ENCODE measurements around the gene PLPP2.

PLPP2 gene

DNA sequence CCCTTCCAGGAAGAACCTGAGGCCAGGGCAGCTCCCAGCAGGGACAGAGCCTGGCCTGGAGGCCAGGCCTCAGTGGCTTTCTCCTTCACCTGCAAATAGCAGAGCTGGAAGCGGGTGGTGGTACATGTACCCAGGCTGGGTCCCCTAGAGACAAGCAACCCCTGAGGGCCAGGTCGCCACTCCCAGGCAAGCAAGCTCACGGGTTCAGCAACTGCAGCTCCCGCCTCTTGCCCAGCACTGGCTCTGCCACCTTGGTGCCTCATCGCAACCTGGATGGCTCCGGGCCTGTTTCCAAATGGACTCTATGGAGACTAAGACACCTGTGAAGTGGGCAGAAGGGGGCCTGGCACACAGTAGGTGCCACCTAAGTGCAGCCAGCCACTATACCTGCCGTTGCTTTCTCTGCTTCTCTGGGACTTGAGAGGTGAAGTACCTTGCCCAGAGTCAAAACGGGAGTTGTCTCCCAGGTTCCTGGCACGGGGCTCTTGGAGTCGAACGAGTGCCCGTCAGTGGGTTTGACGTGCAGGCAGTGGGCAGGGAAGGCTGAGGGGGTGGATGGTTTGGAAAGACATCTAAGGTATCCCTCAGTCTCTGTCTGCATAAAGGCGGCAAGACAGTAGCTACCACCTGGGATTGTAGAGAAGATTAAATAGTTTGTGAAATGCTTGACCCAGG, 2.4 kb upstream of the PLPP2 start:
- no peak for DNase-seq (ENCODE audit: low read depth in 2 of 2)

DNA sequence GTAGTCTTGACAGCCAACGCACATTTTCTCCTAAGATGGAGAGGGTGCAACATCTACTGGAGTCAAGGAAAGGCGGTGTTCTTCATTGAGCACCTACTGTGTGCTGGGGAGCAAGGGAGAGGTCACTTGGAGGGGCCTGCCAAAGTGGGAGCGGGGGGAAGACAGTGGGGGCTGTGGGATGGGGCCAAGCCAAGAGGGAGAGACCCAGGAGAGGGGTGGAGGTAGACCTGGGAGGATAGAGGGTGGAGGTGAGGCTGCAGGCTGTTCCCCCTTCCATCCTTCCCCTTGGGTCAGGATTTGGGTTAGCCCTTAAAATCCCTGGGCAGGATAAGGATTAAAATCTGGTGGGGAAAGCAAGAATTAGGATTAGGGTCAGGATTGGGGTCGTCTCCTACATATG, 1.7 kb upstream of the PLPP2 start:
- no peak for DNase-seq (ENCODE audit: low read depth in 2 of 2)

DNA sequence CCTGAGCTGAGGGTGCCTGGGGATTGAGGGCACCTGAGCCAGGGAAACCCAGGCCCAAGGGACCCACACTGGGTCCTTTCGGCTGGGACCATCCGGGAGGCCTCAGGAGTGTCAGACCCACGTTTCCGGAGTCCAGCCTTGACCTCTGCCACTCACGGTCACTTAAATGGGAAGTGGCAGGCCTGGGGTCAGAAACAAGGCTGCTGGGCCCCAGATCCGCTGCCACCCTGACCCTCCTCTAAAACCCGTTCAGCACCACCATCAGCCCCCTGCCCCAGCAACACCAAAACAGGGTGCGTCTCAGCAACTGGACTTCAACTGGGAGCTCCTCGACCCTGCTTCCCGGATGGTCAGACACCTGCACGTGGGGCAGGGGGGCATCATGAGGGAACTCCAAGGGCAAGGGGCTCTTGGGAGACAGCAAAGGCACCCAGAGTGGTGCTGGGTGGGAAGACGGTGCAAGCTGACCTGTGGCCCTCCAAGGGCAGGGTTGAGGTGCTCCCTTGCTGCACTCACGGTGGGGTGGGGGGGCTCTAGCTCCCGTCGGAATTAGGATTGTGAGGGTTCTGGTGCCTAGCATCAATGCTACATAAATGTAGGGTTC, 1.2 kb upstream of the PLPP2 start:
- no peak for DNase-seq (ENCODE audit: low read depth in 2 of 2)

DNA sequence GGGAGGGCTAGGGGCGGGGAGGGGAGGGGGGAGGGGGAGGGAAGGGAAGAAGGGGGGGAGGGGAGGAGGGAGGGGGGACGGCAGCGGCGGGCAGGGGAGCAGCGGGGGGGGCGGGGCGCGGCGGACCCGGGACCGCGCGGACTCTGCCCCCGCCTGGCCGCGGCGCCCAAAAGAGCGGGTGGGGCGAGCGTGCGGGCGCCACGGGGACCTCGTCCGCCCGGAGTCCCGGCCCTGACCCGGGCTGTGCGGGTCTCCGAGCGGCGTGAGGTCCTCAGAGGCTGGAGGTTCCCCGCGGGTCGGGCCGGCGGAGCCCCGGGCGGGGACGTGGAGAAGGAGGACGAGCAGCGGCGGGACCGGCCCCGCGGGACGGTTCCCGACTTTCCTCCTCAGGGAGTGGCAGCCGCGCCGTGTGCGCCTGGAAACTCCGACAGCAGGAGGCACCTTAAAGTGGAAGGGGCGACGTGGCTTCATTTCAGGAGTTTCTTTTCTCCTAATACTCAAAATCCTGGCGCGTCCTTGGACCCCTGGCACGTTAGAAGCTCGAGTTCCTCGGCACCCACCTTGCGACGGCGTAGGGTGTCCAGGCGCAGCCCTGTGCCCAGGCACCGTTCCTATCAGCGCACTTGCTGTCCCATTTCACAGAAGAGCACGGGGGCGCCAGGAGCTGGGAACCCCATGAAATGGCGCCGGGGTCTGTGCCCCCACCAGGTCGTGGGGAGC, 518 bp upstream of the PLPP2 start:
- DNase-seq (ENCODE audit: low read depth in 2 of 2) = no peak

DNA sequence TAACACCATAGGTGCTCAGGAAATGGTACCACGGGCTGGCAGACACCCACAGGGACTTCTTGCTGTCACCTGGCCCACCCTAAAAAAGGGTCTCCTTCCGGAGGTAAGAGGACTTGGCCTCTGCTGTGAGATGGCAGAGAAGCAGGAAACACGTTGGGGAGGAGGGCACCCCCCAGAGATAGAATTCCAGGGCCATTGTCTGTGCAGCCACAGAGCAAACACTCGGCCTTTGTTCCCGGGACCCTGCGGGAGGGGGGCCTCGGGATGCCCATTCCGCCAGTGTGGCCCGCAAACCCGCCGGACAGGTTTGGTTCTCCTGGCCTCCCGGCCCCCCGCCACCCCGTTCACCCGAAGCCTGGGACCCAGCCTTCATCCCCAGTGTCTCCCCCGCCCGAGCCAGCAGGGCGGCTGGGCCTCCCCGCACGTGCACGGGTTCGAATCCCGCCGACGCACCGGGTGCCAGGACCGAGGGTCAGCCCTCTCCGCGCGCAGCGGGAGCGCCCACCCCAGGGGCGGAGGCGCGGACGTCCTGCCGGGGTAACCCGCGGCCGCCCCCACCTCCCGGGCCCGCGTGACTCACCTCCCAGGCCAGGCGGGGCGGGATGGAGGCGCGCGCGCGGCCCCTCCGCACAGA, 714 bp downstream of the PLPP2 start:
- no peak for DNase-seq (ENCODE audit: low read depth in 2 of 2)

DNA sequence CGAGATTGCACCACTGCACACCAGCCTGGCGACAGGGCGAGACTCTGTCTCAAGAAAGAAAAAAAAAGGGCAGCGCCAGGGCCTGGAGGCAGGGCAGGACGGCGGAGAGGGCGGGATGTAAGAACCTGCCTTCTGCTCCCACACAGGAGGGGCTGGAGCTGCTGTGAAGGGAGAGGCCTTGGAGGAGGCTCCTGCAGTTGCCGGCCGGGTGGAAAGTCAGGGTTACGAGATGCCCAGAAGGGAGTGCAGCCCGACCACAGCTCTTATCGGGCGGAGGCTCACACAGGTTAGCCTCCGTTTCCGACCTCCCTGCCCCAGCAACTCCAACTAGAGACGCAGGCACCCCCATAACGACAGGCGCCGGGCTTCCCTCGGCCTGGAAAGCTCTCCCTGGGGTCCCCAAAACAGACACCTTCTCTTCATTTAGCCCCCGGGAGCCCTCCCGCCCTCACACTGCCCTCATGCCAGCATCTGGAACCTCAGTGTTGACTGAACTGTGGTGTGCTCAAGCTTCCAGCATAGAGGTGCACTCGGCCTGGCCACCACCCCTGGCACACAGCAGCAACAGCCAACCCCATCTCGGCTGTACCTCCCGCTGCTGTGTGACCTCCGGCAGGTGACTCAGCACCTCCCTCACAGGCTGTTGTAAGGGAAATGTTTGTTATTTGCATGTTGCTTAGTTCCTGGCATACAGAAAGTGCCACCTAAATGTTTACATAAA, 1.4 kb downstream of the PLPP2 start:
- DNase-seq (ENCODE audit: low read depth in 2 of 2) = no peak

DNA sequence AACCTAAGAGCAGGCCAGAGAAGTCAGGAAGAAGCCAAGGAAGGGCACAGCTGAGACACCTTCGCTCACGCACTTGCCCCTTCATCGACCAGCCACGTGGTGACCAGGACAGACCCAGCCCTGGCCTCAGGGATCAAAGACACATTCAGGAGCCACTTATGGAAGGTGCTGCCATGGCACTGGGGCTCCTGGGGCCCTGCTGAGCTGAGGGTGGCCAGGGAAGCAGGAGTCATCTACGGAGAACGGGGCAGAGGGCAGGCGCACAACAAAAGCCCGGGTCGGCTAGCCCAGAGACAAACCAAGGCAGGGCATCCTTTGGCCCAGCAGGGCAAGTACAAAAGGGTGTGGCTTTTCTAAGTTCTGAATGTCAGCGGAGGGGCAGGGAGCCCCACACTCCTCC, 2.3 kb downstream of the PLPP2 start:
- DNase-seq (ENCODE audit: low read depth in 2 of 2) = no peak

DNA sequence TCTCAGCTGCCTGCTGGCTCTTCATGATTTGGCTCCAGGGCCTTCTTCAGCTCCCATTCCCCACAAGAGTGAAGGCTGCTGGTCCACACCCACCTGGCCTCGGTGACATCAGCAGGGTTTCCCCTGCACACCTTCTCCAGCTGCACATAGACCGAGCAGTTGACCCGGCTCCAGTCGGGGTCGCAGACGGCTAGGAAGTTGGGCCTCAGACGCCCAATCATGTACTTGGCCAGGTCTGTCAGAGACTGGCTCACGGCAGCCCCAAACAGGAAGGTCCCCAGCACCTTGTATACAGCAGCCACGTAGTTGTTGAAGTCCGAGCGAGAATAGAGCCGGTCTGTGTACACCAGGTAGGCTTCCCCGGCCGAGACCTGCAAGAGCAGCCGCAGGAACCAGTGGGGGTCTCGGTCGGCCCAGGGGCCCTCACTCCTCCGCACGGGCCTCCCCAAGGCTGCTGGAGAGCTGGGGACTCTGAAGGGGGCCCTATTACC, 3.8 kb downstream of the PLPP2 start:
- no peak for DNase-seq (ENCODE audit: low read depth in 2 of 2)

DNA sequence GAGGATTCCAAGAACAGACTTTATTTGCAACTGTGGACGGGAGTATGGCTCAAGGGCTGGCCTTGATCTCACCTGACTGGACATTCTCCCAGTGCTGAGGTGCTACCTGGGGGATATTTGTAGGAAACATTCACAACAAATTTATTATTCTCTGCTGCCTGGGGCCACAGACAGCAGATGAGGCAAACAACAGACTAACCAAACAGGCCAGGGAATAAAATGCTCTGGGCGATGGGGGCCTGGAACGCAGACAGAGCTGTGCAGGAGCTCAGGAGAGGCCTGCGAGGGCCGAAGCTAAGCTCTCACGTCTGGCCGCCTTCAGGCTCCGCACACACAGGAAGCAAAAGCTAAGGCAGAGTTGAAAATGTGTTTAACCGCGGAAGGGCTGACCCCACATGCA, 7.8 kb downstream of the PLPP2 start:
- no peak for DNase-seq (ENCODE audit: low read depth in 2 of 2)

DNA sequence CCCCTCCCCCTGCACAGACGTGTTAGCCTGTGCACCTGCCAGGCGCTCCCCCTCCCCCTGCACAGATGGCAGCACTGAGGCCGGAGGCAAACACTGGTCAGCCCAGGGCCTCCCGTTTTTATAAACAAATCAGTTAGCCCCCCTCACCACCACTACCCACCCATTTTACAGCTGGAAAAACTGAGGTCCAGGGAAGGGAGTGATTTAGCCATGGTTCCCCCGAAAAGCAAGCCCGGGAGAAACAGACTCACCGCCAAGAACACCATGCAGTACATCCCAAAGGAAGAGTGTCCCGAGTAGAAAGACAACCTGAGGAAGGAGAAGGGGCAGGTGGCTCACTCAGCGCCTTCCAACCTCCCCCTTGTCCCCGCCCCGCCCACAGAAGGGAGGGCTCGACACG, 8.7 kb downstream of the PLPP2 start:
- DNase-seq (ENCODE audit: low read depth in 2 of 2) = no peak

DNA sequence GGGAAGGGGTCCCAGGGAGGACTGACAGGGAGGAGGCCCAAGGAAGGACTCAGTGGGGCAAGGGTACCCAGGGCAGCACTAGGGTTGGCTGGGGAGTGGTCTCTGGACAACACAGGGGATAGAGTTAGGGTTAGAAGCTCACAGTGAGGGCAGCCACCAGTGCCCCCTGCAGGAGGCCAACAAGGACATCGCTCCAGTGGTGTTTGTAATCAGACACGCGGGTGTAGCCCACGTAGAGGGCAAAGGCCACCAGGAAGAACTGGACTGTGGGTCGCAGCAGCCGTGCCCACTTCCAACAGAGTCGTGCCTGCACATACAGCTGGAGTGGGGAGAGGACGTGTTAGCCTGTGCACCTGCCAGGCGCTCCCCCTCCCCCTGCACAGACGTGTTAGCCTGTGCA, 9.2 kb downstream of the PLPP2 start:
- no peak for DNase-seq (ENCODE audit: low read depth in 2 of 2)

DNA sequence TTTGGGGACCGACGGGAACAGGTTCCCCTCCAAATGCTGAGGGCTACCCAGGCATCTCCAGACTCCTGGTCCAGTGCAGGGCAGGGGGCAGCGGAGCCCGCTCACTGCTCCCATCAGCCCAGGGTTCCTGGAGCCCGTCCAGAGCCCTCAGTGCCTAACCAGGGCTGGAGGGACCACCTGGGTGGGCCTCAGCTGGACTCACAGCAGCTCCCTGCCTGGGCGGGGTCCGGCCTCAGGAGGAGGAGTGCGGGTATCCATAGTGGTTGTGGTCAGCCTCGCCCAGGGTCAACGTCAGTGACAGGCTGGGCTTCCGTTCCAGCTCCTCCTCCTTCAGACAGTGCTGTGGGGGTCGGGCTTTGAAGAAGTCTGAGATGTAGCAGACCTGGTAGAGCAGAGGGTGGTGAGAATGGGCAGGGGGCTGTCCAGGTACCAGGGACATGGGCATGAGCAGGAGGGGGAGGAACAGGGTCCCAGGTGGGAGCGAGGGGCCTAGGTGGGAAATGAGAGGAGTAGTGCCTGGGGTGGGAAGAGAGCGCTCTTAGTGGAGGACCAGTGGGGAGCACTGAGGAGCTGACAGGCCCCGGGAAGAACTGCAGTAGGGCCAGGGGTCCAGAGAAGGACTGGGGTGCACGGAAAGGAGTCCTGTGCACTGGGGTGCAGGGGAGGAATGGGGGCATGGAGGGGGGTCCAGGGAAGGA, 9.9 kb downstream of the PLPP2 start:
- no peak for DNase-seq (ENCODE audit: low read depth in 2 of 2)

DNA sequence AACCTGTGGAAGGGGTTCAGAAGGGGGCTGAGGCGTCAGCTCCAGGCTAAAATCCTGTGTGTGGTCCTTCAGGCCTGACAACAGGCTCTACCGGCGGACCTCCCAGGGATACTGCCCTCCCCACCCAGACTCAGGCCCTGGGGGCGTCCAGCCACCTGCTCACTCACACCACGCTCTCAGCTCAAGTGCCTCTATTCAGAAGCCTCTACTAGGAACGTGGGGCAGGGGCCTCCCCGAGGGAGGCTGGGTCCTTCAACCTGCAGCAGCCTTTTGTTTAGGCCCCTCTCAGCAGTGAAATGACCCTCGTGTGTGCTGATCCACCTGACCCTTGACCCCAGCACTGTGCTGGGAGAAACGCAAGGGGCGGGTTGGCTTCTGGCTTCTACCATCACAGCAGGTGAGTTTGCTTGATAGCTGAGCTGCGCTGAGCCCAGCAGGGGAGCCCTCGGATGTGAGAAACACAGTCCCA, 10.6 kb downstream of the PLPP2 start:
- no peak for DNase-seq (ENCODE audit: low read depth in 2 of 2)

DNA sequence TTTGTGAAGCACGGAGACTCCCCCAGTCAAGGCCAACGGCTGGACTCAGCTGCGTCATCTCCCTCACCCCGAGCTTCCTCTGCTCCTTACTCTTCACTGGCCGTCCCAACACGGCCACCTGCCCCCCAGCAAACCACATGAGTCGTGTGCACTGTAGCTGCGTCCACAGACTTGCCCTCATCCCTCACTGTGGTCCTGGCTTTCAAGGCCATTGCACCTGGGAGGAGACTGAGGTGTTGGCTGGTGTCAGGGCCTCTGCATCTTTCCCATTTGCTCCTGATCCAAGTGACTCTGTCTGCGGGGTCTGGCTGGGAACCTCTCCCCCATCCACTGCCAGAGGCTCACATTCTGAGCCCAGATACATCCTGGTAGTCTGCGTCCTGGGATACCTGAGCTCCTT, 11.5 kb downstream of the PLPP2 start:
- DNase-seq (ENCODE audit: low read depth in 2 of 2) = no peak

DNA sequence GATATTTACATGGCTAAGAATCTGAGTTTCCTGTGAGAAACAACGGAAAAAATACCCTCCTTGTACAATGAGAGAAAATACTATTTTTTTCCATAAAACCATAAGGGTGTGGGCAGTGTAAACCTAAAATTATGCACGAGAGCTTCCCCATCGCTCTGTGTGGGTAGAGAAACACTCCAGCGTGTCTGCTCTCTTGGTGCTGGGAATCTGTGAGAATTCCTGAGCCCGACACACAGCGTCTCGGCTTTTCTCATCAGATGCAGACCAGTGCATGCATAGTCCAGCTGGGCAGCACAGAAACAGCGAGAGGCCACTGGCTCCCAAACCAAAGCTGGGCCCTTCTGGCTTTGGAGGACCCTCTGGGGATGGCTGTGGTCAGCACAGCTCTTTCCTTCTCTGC, 12.0 kb downstream of the PLPP2 start:
- no peak for DNase-seq (ENCODE audit: low read depth in 2 of 2)

DNA sequence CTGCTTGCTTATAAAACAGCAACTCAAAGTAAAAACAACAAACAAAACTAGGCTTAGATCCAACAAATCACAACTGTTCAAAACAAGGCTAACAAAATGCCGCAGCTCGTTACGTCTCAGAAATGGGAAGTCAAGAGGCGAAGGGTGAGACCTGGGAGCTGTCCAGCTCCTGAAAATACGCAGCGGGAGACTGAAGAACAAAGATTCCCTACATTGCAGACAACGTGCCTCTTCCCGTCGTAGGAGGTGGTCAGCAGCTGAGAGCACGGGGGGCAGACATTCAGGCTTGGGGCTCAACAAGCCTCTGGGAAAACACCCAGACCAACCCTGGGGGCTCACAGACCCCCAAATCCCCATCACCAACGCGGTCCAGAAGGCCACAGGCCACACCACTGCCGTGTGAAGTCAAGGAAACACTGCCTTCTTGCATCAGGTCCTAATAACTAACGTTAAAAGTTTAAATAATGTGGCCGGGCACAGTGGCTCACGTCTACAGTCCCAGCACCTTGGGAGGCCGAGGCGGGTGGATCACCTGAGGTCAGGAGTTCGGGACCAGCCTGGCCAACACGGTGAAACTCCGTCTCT, 13.5 kb downstream of the PLPP2 start:
- no peak for DNase-seq (ENCODE audit: low read depth in 2 of 2)

DNA sequence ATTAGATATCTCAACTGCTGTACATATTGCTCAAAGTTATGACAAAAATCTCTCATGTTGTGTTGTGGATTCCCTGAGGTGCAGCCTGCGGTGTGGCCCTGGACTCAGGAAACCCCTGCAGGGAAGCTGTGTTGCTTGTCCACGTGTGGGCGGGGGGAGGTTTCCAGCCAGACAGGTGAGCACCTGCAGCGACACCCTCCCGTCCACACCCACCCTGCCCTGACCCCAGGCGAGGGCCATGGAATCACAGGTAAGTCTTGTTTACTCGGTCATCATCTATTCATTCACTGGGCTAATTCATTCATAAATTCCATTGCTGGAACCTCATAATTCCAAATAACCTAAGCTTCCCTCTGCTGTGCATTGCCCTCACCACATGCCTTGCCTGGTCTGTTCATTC, 14.1 kb downstream of the PLPP2 start:
- DNase-seq (ENCODE audit: low read depth in 2 of 2) = no peak

DNA sequence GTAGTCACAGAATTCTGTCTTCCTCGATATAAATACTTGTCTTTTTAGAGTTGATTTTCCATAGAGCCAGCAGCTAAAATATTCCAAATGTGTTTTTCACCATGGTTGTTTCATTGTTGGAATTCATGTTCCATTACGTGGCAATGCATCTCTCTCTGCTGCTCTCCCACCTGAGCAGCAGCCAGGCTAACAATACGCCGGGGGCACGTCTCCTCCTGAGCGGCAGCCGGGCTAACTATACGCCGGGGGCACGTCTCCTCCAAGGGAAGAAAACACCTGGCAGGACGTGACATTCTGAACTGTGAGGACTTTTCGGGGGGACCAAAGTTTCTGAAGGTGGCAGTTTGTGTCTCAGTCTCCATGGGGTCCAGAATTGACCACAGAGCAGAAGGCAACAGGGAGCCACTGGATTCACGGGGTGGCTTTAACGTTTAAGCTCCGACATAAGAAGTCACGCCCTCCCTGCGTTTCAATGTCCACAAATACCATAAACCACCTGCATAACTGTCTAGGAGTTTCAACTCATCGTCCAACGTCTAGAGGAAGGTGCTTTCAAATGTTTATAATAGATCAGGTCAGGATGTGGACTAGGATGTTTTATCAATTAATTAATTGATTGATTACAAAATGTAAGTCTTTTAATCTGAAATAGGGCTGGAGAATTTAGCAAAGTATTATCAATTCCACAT, 15.1 kb downstream of the PLPP2 start:
- no peak for DNase-seq (ENCODE audit: low read depth in 2 of 2)

DNA sequence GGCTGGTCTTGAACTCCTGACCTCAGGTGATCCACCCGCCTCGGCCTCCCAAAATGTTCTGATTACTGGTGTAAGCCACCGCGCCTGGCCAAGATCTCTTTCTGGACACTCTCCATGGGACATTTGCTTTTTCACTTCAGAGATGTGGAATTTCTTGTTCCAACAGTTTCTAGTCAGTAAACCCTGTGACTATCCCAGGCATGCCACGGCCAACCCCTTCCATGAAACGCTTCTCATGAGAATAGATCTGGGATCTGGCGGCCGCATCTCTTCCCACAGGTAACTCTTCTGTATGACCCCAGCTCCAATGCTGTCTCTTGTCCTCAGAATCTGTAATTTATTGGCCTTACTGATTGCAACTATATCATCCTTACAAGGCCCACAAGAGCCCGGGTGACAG, 16.2 kb downstream of the PLPP2 start:
- DNase-seq (ENCODE audit: low read depth in 2 of 2) = no peak

DNA sequence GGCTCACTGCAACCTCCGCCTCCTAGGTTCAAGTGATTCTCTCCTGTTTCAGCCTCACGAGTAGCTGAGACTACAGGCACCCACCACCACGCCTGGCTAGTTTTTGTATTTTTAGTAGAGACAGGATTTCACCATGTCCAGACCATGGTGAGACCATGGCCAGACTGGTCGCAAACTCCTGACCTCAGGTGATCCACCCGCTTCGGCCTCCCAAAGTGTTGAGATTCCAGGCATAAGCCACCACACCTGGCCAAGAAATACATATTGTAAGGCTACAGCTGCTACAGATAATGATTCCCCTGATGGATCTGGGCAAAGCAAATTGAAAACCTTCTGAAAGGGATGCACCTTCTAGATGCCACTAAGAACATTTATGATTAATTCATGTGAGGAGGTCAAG, 17.8 kb downstream of the PLPP2 start:
- DNase-seq (ENCODE audit: low read depth in 2 of 2) = no peak

Data from activated CD8-positive, alpha-beta memory T cell treated with anti-CD3 and anti-CD28 coated beads for 4 hours (primary cell).